Activated CD4-positive, alpha-beta T cell treated with anti-CD3 and anti-CD28 coated beads, Interleukin-2, Interleukin-6, amounts not matched to agents 100 ng/mL and 50 ng/mL, durations not matched to agents 16 hours and 8 hours (primary cell): ENCODE data around the gene NKX2-3.

Experiments
- DNase-seq: peaks from one replicate; pipeline ENCODE4 v3.0.0-alpha.2; 2020

The NKX2-3 gene

DNA sequence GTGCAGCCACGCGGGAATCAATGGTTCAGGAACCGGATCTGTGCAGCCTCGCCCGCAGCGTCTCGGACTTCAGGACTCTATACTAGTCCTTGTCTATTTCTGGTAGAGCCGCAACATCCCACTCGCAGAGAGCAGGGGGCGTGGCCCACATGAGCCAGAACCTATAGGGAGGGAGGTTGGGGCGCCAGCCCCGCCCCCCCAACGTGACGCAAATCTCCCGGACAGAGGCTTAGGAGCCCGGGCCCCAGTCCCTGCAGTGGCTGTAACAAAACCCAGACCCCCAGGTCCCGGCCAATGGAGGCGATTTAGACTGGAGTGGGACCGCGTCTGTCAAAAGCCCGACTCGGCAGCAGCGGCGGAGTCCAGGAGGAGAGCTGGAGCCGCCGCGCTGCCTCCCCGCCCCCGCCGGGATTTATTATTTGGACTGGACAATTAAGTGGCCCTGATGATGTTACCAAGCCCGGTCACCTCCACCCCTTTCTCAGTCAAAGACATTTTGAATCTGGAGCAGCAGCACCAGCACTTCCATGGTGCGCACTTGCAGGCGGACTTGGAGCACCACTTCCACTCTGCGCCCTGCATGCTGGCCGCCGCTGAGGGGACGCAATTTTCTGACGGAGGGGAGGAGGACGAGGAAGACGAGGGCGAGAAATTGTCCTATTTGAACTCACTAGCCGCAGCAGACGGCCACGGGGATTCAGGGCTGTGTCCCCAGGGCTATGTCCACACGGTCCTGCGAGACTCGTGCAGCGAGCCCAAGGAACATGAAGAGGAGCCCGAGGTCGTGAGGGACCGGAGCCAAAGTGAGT, at the start of gene NKX2-3:
Gene NKX2-3, plus strand, starts transcription at position 256 of the 809 bp plus-strand sequence. Its CDS starts 190 bp downstream, at position 446.
- DNase-seq: peak; percentile 53

- DNase-seq: no peak
These were observed 47.8 kb upstream of the NKX2-3 start for GRCh38 chr10:99484626-99485581.

GRCh38 chr10:99487125-99487807, 45.5 kb upstream of the NKX2-3 start:
- no peak for DNase-seq

DNA sequence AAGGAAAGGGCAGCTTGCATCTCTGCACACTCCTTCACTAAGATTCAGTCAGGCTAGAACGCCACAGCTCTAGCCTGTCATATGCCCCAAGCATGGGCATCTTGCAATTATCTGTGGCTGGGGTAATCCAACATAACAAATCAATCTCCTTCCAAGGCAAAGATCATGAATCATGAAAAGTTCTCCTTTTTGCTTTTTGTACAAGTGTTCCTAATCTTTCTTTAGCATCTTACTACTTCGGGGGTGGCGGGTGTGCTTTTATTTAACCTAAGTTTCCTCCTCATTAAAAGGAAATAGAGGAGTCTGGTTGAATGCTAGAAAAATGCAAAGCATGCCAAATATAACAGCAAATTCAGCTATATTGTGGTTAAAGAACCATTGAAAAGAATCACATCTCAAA, 43.5 kb upstream of the NKX2-3 start:
- no peak for DNase-seq

DNA sequence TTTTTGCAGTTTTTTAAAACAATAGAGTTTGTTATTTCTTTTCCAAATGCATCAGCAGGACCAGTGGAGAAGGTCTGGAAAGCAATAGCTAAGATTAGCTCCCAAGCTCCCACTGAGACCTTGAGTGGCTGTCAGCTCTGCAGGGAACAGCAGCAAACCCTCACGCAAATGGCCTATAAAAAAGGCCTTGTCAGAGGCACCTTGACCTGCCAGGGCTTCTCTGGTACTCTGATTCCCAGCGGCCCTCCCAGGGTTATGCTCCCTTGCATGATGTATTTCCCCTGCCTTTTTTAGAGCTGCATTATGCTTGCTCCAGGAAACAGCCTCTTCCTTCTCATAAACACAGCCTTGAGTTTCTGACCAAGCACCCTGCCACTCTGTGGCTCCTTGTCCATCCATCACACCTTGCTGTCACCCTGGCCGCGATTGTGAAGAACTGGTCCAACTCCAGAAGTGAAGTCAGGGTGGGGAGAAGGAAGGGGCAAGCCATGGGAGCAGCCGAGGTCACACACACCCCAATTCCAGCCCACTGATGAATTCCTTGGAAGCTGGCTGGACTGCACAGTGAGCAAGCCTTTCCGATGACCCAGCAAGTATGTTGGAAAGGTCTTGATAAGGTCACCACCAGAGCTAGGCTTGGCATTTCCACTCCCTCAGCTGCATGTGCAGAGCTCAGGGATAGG, 35.3 kb upstream of the NKX2-3 start:
- no peak for DNase-seq

DNA sequence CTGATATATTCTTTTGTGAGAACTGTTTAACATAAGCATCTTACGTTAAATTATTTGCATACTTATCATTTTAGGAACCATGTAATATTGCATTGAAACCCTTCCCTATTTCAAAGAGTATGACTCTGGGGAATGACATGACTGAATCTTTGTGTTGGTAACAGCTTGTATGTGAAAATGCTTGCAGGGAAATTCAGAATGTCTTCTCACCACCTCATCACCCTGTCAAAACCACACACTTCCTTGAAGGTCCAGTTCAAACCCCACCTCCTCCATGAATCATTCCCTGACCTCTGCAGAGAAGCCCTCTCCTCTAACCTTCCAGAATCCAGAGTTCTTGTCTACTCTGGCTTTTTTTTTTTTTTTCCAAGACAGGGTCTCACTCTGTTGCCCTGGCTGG, 26.3 kb upstream of the NKX2-3 start:
- no peak for DNase-seq

- no peak for DNase-seq
These were observed 25.5 kb upstream of the NKX2-3 start for GRCh38 chr10:99507265-99507664.

DNA sequence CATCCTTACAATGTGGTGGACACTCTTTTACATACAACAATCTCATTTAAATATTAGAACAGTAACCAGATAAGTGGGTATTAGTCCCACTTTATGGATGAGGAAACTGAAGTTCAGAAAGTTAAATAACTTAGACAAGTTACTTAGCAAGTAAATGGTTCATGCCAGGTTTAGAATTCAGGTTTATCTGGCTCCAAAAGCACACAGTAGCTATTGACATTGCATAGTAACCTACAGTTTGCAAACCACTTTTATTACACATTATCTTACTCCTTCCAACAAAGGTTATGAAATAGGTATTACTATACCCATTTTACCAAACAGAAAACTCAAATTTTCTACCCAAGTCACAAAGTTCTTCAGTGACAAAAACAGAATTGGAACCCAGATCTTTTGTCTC, 19.7 kb upstream of the NKX2-3 start:
- no peak for DNase-seq

DNA sequence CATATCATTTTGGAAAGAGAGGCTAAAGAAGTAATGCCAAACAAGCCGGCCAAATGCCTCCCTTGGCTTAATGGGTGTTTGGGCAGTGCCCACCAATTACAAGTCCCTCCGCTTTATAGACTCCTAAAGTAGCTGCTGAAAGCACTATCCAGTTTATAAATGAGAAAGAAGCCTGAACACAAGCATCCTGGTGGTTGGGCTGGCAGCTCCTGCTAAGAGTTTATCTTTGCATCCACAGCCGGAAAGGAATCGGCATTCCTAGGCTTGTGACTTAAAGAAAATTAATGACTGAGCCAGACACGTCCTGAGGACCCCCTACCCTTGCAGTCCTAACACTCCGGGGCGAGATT, 13.1 kb upstream of the NKX2-3 start:
- no peak for DNase-seq

- DNase-seq: no peak
These were observed 12.5 kb upstream of the NKX2-3 start for GRCh38 chr10:99520040-99520846.

DNA sequence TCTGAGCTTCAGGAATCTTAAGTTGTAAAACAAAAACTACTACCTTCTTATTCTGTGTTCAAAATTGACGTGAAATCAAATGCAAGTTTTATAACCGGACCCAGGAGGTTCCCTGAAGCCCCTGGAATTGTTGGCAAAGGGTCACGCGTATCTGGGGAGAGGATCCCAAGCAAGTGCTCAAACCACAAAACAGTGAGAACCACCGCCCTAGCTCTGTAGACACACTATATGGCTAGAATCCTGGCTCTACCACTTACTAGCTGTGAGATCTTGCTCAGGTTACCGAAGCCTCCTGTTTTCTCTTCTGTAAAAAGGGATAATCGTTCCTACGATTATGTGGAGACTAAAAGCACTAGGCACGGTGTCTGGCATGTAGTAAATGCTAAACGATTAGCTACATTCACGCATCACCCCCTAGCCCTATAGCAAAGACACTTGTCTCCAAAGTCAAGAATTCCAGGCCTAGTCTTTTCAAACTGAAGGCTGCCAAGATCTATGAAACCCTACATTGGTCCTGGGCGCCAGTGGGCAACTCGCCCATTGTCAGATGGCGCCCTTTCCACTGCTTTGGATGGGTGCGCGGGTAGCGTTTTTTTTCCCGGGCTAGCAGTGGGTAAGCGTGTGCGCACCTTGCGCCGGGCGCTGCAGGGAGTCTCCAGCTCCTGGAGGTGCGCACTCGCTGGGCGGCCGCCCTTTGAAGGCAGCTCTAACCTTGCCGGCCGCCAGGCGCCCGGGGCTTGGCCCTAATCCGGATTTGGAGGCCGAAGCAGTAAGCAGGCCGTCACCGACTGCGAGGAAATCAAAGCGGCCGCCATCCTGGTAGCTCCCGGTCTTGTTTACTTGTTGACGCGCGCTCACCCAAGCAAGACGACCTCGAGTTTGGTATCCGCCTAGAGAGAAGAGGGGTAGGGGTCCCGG, 11.6 kb upstream of the NKX2-3 start:
- no peak for DNase-seq

DNA sequence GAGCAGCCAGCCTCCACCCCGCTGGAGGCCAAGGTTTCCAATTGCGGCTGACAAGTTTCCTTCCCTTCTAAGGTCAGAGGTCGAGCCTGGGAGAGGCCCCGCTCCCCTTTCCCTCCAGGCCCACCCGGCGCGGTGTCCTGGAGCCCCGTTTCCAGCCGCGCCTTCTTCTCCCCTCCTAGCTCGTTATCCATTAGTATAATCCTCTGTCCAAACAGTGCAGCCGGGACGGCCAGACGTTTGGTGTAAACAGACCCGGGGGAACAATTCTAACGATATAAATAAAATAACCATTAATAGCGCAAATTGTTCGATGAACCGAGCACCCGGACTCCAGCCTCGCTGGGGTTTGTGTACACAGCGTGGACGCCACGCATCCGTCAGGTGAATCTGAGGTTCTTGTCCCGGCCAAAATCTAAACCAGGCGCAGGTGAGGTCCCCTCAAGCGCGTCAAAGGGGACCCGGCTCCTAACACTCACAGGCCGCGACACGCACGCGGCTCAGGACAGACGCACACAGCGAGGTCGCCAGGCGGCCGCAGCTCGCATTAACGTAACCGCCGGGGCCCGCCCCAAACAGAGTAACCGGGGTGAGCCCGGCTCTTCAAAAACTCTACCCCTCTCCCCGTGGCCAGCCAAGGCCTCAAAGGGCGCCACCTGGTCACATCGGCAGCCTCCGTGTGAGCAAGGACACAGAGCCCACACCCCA, 10.8 kb upstream of the NKX2-3 start:
- DNase-seq: no peak

DNA sequence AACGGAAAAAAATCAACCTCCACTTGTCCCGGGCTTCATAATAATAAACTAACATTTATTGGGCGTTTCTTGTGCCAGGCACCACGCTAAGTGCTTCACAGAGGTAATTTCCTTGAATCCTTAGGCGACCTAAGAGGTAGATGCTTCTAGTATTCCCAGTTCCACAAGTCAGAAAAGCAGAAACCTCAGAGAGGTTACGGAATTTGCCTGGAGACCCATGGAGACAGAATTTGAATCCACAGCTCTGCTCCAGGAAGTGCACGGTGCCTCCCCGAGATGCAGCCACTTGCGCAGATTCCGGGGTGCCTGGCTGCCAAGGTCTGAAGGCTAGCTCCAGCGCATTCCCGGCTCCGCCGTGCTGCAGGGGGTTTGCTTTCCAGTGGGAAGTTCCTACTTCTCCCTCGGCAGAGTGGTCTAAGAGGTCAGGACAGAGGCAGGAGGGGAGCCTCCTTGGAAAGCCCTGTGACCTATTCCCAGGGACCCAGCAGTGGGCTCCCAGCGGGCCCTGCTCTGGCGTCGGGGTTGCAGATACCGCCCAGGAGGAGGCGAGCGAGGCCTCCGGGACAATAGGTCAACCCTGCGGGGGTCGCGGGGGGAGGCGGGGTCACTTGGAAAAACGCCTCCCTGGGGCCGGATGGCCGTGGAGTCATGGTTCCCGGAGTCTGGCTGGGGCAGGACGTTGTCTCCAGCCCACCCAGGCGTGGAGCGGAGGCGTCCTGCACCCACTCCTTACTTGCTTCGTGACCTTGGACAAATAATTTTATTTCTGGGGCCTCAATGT, 10.1 kb upstream of the NKX2-3 start:
- DNase-seq: no peak

- DNase-seq: no peak
These were observed 9.4 kb upstream of the NKX2-3 start for GRCh38 chr10:99523251-99523773.

- no peak for DNase-seq
These were observed 8.6 kb upstream of the NKX2-3 start for GRCh38 chr10:99524050-99524666.

DNA sequence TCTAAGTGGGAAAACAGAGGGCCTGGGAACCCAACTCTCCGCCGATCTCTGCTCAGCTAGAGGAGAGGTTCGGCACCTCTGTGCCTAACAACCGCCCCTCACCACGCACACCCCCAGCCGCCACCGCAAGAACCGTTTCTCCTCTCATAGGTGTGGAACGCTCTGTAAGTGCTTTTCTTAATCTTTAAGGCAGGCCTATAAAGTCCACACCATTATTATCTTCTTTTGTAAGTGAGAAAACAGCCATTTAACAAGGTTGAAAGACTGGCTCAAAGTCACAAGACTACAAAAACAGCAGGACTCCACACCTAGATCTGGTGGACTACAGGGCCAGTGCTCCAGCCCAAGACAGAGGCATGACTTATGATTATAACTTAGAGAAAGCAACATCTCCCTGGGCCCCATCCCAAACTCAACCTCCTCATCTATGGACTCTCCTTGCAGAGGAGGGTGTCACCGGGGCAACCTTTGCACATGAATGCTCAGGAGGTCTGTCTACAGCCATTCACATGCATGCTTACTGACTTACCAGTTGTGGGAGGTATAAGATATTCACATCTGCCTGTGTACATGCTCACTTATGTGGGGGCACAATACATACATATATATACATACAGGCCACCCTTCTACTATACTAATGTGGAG, 7.9 kb upstream of the NKX2-3 start:
- DNase-seq: no peak

DNA sequence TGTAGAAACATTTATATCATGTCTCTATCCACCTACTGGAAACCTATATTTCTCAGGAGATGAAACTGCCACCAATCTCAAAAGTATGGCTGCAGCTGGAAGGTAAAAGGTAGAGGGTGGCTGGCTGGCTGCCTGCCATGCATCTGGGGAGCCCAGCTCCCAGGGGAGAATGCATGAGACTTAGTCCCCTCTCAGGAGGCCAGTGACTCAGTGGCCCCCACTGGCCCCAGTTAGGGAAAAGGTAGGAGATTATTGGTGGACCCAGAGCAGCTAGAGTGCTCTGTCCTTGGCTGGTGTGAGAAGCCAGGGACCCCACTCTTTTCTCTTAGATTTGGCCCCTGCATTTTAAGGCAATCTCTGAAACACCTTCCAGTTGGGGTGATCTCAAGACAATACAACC, 6.8 kb upstream of the NKX2-3 start:
- DNase-seq: no peak
